ENCODE results near the gene UBE2B.
"Not testable (repeated sequence)": the region's sequence is repeated elsewhere in the genome, so short reads cannot be mapped to it uniquely, and the experiment has no call there.

UBE2B gene

DNA sequence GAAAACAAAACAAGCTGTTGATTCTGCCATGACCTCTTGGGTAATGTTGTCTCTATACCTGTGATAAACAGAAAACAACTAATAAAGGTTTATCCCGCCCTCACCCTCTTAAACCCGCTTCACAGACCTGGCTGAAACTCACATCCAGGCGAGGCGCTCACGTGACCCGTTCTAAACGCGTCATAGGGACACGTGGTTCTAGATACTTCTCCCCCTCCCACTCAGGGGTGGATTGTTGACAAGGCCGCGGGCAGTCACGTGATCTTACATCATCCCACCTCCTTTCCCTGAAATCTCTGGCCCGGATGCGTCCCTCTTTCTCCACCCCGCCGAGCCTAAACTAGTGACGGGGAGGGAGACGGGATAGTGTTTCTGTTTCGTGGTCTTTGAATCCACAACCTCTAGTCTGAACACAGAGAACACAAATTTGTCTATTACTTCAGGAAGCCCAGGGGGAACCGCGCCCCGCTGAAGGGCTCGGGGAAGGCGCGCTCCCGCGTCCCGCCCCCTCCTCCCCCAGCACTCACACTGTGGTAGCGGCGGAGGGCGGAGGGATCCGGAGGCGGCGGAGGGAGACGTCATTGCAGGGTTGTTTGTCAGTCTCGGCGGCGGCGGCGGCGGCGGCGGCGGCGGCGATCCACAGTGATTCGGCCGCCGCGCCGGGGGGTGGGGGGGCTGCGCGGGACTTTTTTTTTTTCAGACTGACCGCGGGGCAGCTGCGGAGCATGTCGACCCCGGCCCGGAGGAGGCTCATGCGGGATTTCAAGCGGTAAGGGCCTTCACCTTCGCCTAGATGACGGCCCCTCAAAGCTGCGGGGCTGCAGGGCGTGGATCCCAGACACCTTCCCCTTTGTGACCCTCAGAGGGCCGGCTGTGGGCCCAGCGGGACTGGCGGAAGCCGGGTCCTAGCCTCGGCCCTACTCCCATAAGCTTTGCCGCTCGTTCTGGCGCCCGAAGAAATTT, at the start of gene UBE2B:
UBE2B (plus strand) TSS at position 699 of the 963 bp plus-strand sequence; CDS start at position 726, 27 bp downstream.
- peak; percentile 86 for DNase-seq

GRCh38 chr5:134327327-134327726, 44.0 kb upstream of the UBE2B start:
- DNase-seq, result no peak

GRCh38 chr5:134328619-134329018, 42.8 kb upstream of the UBE2B start:
- no peak for DNase-seq

- not testable (repeated sequence) for DNase-seq
Observed at GRCh38 chr5:134336833-134337232, 34.5 kb upstream of the UBE2B start.

DNA sequence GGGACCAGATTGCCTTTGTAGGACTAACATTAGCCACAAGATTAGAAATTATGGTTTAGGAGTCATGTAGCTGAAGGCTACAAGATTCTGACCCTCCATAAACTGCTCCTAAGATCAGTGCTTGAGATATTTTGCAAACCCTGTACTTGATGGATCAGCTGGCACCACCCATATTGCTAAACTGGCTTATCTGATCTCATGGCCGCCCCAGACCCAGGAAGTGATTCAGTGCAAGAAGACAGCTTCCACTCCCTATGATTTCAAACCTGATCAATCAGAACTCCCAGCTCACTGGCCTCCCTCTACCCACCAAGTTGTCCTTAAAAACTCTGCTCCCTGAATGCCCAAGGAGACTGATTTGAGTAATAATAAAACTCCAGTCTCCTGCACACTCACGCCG, 27.9 kb upstream of the UBE2B start:
- not testable (repeated sequence) for DNase-seq

DNA sequence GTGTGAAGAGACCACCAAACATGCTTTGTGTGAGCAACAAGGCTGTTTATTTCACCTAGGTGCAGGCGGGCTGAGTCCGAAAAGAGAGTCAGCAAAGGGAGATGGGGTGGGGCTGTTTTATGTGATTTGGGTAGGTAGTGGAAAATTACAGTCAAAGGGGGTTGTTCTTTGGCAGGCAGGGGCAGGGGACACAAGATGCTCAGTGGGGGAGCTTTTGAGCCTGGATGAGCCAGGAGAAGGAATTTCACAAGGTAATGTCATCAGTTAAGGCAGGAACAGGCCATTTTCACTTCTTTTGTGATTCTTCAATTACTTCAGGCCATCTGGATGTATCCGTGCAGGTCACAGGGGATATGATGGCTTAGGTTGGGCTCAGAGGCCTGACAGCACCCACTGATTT, 25.9 kb upstream of the UBE2B start:
- DNase-seq, result not testable (repeated sequence)

DNA sequence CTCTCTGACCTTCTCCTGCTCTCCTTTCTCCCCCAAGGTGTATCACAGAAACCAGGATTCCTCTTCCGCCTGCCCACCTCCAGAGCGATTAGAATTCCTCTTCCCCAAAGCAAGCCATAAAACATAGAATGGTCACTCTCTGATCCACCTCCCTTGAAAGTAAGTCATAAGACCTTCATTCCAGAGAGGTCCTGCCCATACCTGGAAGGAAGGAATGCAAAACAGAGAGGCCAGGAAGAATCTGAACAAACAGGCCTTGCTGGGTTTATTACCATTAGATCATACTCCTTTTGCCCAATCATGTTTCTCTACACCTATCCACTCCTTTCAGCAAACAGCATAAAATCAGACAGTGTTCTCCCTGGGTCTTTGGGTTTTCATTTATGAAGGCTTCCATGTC, 25.4 kb upstream of the UBE2B start:
- no peak for DNase-seq

DNA sequence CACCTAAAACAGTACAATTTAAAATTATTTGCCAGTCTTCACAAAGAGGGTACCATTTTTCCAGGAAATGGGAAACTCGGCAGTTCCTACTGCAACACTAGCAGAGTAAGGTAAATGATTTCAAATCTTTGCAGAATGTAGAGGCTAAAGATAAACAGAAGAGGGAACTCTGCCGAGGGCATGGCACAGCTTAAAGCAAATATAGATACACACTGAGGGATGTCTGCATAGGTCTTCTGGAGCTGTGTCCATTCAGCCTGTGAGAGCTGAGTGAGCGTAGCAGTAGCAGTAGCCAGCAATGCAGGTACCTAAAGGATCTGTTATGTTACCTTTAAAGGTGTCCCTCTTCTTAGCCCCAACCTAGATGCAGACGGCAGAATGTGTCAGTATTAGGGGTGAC, 21.9 kb upstream of the UBE2B start:
- no peak for DNase-seq

GRCh38 chr5:134355681-134356080, 15.7 kb upstream of the UBE2B start:
- no peak for DNase-seq

DNA sequence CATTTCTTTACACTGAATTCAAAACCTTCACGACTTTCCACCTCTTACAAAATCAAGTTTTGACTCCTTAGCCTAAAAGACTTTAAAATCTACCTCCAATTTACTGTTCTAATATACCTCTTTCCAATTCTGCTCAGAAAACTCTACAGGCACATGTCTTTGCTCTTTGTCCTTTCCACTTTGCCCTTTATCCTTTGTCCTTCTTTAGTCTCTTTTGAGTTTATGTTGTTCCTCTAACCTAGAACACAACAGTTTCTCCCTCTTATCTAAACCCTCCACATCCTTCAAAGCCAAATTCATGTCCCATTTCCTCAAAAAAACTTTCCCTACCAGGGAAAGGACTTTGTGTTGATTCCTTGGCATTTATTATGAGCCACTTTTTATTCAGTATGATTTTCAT, 5.8 kb upstream of the UBE2B start:
- no peak for DNase-seq

- DNase-seq, result no peak
Observed at GRCh38 chr5:134370311-134370870, 978 bp upstream of the UBE2B start.

- DNase-seq, result no peak
Observed at GRCh38 chr5:134371834-134372340, 518 bp downstream of the UBE2B start.

GRCh38 chr5:134373633-134374032, 2.3 kb downstream of the UBE2B start:
- DNase-seq, result not testable (repeated sequence)

GRCh38 chr5:134374232-134374631, 2.9 kb downstream of the UBE2B start:
- no peak for DNase-seq

- no peak for DNase-seq
Observed at GRCh38 chr5:134380346-134380745, 9.0 kb downstream of the UBE2B start.

GRCh38 chr5:134382204-134382603, 10.8 kb downstream of the UBE2B start:
- not testable (repeated sequence) for DNase-seq

DNA sequence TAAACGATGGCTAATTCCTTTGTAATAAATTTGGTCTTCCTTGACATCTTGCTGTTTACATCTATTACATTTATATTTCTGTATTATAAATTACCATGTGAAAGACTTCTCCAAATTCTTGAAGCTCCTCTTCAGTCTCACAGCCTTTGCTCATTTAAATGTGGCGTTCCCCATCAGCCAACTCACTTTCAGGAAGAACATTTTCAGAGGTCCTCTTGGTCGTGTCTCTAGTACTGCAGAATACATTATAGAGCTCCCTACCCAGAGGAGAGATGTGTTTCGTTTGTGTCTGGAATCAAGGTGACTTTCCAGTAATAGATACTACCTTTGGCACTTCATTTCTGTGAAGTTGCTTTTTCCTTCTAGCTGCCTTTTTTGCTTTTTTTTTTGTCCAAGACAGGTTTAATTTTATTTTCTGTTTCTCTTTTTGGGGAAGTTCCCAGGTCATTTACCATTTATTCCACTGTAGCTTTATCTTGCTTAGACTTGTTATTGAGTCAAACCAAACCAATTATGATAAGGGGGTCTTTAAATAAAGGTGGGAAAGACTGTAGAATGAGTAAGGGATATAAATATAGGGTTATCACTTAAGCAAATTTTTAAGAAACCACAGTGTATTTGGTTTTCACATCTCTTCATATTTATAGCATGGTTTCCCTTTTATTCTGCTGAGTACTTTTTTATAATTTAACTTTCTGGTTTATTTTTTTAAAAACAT, 12.8 kb downstream of the UBE2B start:
- no peak for DNase-seq

DNA sequence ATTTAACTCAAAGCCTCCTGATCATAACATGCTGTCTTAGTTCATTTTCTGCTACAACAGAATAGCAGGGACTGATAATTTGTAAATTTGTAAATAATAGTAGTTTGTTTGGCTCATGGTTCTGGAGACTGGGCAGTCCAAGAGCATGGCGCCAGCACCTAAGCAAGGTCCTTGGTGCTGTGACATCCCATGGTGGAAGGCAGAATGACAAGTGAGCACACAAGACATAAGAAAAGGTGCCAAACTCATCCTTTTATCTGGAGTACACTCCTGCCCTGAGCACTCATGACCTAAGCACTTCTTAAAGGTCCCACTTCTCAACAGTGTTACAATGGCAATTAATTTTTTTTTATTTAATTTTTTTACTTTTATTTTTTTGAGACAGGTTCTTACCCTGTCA, 16.1 kb downstream of the UBE2B start:
- DNase-seq, result no peak

DNA sequence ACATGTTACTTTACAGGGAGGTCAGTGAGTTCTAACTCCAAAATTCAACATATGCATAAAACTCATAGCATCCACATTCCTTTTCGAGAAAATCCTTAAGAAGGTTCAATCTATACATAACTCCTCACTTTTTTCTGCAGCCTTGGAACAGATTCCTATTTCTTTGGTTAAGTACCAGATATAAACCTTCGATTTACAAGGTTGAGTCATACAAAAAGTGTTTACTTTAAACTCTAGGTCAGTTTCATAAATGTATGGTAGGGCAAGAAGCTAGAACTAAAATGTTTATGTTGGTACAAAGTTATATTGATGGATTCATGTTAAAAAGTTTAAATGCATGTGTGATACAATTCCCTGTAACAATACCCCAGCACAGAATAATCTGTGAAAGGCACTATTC, 20.9 kb downstream of the UBE2B start:
- no peak for DNase-seq

DNA sequence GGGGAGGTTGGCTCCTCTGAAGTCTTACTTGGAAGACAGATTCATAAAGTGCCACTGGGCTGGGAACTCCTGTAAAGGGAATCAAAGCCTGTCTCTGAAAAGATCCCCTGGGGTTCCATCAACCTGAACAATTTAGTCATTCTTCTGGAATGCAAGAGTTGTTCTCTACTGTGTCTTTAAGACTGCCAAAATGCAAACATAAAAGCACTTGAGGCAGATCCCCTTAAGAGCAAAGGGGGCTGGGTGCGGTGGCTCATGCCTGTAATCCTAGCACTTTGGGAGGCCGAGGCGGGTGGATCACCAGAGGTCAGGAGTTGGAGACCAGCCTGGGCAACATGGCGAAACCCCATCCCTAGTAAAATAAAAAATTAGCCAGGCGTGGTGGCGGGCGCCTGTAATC, 23.6 kb downstream of the UBE2B start:
- no peak for DNase-seq

DNA sequence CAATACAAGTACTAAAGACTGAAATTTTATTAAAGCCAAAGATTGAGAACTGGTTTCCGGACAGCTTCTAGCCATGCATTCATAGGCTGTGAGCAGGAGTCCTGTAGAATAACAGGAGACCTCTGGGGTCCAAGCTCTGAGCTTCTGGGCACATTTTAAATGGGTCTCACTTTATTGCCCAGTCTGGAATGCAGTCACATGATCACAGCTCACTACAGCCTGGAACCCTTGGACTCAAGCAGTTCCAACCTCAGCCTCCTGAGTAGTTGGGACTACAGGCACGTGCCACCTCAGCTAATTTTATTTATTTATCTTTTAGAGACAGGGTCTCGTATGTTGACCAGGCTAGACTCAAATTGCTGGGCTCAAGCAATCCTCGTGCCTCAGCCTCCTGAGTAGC, 24.9 kb downstream of the UBE2B start:
- DNase-seq, result no peak

- no peak for DNase-seq
Observed at GRCh38 chr5:134397196-134397595, 25.8 kb downstream of the UBE2B start.

- no peak for DNase-seq
Observed at GRCh38 chr5:134398609-134399155, 27.3 kb downstream of the UBE2B start.

Measured in KG1 (cell line).